PC-9 (cell line): Measurements from ENCODE around the gene SLC39A8.

Experiments
- CTCF ChIP-seq: fragments of 200-600 bp; sonication (generic); conservative IDR thresholded peaks from 2 replicates; pipeline ENCODE4 v1.6.1; 2017; ENCODE audit warnings: mixed run types, antibody characterized with exemption, mild to moderate bottlenecking, moderate library complexity
- EZH2 ChIP-seq: fragments of 200-600 bp; sonication (generic); IDR thresholded peaks from 2 replicates; pipeline ENCODE4 v1.8.0; 2017; ENCODE audit warnings: antibody characterized with exemption, low read depth

- TF ChIP-seq CTCF, result no peak
- TF ChIP-seq EZH2, result no peak
Measured at GRCh38 chr4:102326951-102327350, 18.3 kb downstream of the SLC39A8 start.
